ENCODE data around the gene EXT2. TPM values are rescaled to one million over a fixed set of nuclear protein-coding genes. Genes with fewer than 3 reads are reported as not detected.

Gene EXT2
- total RNA-seq, 1 donor from 2014 or later, result 75.0 TPM

DNA sequence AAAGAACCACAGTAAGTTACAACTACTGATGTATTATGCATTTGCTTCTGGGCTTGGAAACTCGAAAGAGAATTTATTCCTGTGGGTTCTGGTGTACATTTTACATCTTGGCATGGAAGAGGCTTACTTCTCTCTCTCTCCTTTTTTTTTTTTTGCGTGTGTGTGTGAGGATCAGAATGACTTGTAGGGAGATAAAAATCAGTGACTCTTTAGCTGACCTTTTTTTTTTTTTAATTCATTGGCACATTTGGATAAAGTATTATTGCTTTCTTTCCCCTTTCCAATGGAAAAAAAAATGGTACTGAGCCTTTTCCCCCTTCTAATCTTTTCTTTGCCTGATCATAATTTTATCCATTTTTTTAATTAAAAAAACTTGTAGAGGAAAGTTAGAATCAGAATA is 43.5 kb downstream of the EXT2 start:
- Mint-ChIP-seq H3K9me3 (no peaks in the 10 kb centered on the region), H3K36me3 (peaks cover 7% of the 10 kb centered on the region), H3K27ac (no peak overlapping the region), H3K27me3 (ENCODE audit: low read depth) (peaks cover 3% of the 10 kb centered on the region), H3K4me1 (peaks cover 31% of the 10 kb centered on the region), H3K4me3 (no peak overlapping the region)
- DNase-seq (ENCODE audit: low spot score in 2 of 2, unreplicated experiment in 2 of 2), result no peak
- TF ChIP-seq CTCF (IDR thresholded peaks at IDR 0.05; ENCODE audit: unreplicated experiment), result no peak

DNA sequence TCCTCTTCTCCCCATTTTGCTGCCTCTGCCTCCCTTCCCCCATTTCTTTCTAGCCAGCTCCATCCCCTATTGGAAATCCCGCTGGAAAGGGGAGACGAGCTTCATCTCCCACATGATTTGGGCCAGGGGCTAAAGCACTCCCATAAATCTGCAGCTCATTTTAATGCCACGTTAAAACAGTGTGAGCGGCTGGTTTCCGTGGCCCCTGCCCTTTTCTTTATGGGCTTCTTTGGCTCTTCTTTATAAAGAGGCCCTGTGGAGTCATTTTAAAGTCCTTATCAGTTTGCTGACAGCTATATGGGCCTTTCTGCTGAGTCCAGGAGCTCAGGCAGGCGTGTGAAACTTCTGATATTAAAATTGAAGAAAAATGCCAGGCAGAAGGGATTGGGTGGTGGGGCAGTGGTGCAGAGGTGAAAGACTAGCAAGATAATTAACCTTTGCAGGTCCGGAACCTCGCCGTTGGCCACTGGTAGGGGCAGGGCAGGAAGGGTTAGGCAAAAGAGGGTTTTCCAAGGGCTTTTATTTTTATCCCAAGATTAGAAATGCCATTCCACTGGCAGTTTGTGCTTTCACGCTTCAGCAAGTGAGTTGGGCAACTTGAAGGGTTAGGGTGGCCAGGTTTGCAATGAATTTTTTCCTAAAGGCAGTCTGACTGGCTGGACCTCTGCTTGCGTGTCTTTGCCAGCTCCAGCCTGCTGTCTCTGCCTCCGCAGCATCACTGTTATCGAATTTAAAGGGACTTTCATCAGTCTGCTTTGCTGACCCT is 44.3 kb downstream of the EXT2 start:
- DNase-seq (ENCODE audit: low spot score in 2 of 2, unreplicated experiment in 2 of 2), result no peak
- H3K36me3 Mint-ChIP-seq, result peaks cover 8% of the 10 kb centered on the region
- TF ChIP-seq CTCF (IDR thresholded peaks at IDR 0.05; ENCODE audit: unreplicated experiment), result no peak
- H3K27me3 Mint-ChIP-seq (ENCODE audit: low read depth), result peaks cover 3% of the 10 kb centered on the region
- H3K4me3 Mint-ChIP-seq, result no peak overlapping the region
- H3K4me1 Mint-ChIP-seq, result peaks cover 31% of the 10 kb centered on the region
- H3K9me3 Mint-ChIP-seq, result no peaks in the 10 kb centered on the region
- H3K27ac Mint-ChIP-seq, result peak overlapping the region; percentile 84

GRCh38 chr11:44140372-44140771 is 44.9 kb downstream of the EXT2 start:
- Mint-ChIP-seq H3K36me3 (peaks cover 10% of the 10 kb centered on the region), H3K9me3 (no peaks in the 10 kb centered on the region), H3K27ac (no peak overlapping the region), H3K27me3 (ENCODE audit: low read depth) (peaks cover 3% of the 10 kb centered on the region), H3K4me3 (no peak overlapping the region), H3K4me1 (peaks cover 31% of the 10 kb centered on the region)
- no peak for DNase-seq (ENCODE audit: low spot score in 2 of 2, unreplicated experiment in 2 of 2)
- no peak for TF ChIP-seq CTCF (IDR thresholded peaks at IDR 0.05; ENCODE audit: unreplicated experiment)

DNA sequence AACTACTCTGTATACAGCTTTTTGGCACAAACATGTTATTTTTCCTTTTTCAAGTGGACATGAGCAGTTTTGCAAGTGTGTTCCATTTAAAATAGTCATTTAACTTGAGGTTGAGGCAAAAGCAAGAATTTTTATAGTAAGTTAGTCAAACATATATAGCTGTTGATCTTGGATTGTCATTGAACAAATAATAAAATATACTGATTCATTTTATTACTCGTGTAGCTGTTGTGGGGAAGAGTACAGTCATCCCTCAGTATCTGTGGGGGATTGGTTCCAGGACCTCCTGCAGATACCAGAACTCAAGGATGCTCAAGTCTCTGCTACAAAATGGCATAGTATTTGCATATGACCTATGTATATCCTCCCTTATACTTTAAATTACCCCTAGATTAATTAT is 45.3 kb downstream of the EXT2 start:
- peaks cover 31% of the 10 kb centered on the region for H3K4me1 Mint-ChIP-seq
- peaks cover 14% of the 10 kb centered on the region for H3K36me3 Mint-ChIP-seq
- H3K27me3 Mint-ChIP-seq (ENCODE audit: low read depth), result peaks cover 3% of the 10 kb centered on the region
- H3K4me3 Mint-ChIP-seq, result no peak overlapping the region
- H3K9me3 Mint-ChIP-seq, result no peaks in the 10 kb centered on the region
- H3K27ac Mint-ChIP-seq, result no peak overlapping the region
- no peak for TF ChIP-seq CTCF (IDR thresholded peaks at IDR 0.05; ENCODE audit: unreplicated experiment)
- DNase-seq (ENCODE audit: low spot score in 2 of 2, unreplicated experiment in 2 of 2), result no peak

DNA sequence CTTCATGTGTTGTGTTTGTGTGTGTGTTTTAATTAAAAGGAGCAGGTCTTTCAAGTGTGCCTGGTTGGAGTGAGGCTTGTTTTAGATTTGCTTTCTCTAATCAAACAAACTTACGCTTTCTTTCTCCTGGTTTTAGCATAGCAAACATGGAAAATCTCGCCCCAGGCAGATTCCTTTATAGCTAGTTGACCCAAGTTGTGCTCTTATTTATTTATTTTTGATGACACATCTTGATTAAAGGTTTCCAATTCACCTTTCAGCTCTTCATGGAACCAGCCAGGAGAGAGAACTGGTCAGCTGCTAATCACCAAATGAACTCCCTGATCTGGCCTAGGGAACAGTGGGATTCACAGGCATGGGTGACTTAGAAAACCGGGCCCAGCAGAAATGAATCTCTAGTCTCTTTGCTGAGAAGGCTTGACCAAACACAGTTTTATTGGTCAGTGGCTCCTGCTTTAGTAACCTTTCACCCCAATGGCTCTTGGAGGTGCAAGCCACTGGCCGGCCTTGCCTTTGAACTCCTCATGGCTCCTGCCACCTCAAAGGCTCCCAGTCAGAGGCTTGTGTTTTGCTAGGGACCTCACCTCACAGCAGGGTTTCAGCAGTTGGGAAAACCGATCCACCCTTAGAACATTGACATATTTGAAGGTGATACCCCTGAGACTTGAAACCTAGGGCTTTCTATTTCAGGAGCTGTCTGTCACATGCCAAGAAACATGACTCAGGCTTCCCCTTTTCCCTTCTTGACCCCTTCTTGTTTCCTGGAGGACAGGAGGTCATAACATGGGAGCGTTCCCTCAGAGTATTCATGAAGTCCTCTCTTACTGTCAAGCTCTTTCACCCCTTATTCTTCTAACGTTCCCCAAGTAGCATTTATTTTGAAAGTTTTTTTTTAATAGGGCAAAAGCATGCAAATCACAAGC is 48.8 kb downstream of the EXT2 start:
- TF ChIP-seq CTCF (IDR thresholded peaks at IDR 0.05; ENCODE audit: unreplicated experiment), result no peak
- H3K9me3 Mint-ChIP-seq, result no peaks in the 10 kb centered on the region

More for the DNA sequence above, 48.8 kb downstream of the EXT2 start:
- H3K36me3 Mint-ChIP-seq, result peaks cover 30% of the 10 kb centered on the region
- no peak overlapping the region for H3K27ac Mint-ChIP-seq
- no peak for DNase-seq (ENCODE audit: low spot score in 2 of 2, unreplicated experiment in 2 of 2)
- no peaks in the 10 kb centered on the region for H3K27me3 Mint-ChIP-seq (ENCODE audit: low read depth)
- H3K4me3 Mint-ChIP-seq, result no peak overlapping the region
- peaks cover 14% of the 10 kb centered on the region for H3K4me1 Mint-ChIP-seq
